Common myeloid progenitor, CD34-positive (primary cell): ENCODE data around the gene SLIT1.
A peak's percentile ranks its signal among the peaks of the same experiment; 100 is the strongest.

ENCODE experiments used
- CTCF ChIA-PET: fragments of 350-600 bp; sonication (Branson Sonifier 250); formaldehyde crosslinking; loops from one replicate; lab custom pipeline; 2021; ENCODE audit warnings: antibody characterized with exemption; lab: Charles Lee
- POLR2A ChIA-PET: fragments of 350-600 bp; sonication (Branson Sonifier 250); formaldehyde crosslinking; loops from one replicate; lab custom pipeline; 2021; ENCODE audit warnings: antibody characterized with exemption; lab: Charles Lee
- DNase-seq, 3 donors: peaks; one replicate each; pipeline versions ENCODE4 v3.0.0 to v3.0.0-alpha.2; 2013
- H3K27ac ChIP-seq, 2 experiments: 1 replicate in 1 of 2; 2 replicates in 1 of 2; pipeline ENCODE4 v1.7.0; 2013; ENCODE audit warnings: inconsistent platforms in 2 of 2, low read length in 2 of 2, mild to moderate bottlenecking in 2 of 2, low read depth in 1 of 2, moderate library complexity in 1 of 2; ENCODE audit not compliant: severe bottlenecking in 2 of 2, insufficient read depth in 1 of 2, poor library complexity in 1 of 2
- H3K27me3 ChIP-seq, 5 experiments: replicated peaks in 2 of 5; 1 replicate in 3 of 5; 2 replicates in 2 of 5; pipeline versions ENCODE4 v1.6.1 to v1.7.0; 2013; ENCODE audit warnings: low read length in 4 of 5, mild to moderate bottlenecking in 2 of 5, moderate library complexity in 2 of 5, inconsistent platforms in 1 of 5; ENCODE audit not compliant: insufficient read depth in 5 of 5, control insufficient read depth in 4 of 5
- H3K36me3 ChIP-seq, 4 experiments: 1 replicate in 2 of 4; 2 replicates in 2 of 4; pipeline versions ENCODE4 v1.6.1 to v1.7.0; 2013; ENCODE audit warnings: low read length in 3 of 4, control low read depth in 1 of 4, mild to moderate bottlenecking in 1 of 4; ENCODE audit not compliant: control insufficient read depth in 4 of 4, insufficient read depth in 4 of 4
- H3K4me1 ChIP-seq, 4 experiments: 1 replicate in 3 of 4; 2 replicates in 1 of 4; pipeline versions ENCODE4 v1.6.1 to v1.7.1; 2013; ENCODE audit warnings: low read length in 3 of 4, mild to moderate bottlenecking in 3 of 4, control low read depth in 1 of 4, inconsistent platforms in 1 of 4, moderate library complexity in 1 of 4; ENCODE audit not compliant: control insufficient read depth in 4 of 4, insufficient read depth in 4 of 4; ENCODE audit errors: control extremely low read depth in 1 of 4
- H3K4me3 ChIP-seq, 7 experiments: 1 replicate in 4 of 7; 2 replicates in 3 of 7; pipeline versions ENCODE4 v1.5.1 to v1.7.0; 2013; ENCODE audit warnings: mild to moderate bottlenecking in 7 of 7, low read length in 6 of 7, moderate library complexity in 6 of 7, inconsistent platforms in 2 of 7, low read depth in 2 of 7, control low read depth in 1 of 7; ENCODE audit not compliant: insufficient read depth in 4 of 7, control insufficient read depth in 1 of 7; ENCODE audit errors: extremely low read depth in 1 of 7
- H3K9me3 ChIP-seq, 5 experiments: 1 replicate in 4 of 5; 2 replicates in 1 of 5; pipeline versions ENCODE4 v1.6.1 to v1.7.1; 2013; ENCODE audit warnings: low read length in 4 of 5, mild to moderate bottlenecking in 2 of 5, inconsistent platforms in 1 of 5, low read depth in 1 of 5, moderate library complexity in 1 of 5; ENCODE audit not compliant: control insufficient read depth in 4 of 5, insufficient read depth in 2 of 5; ENCODE audit errors: control extremely low read depth in 1 of 5
- WGBS: methylation state at CpG from one replicate; pipeline ENCODE4 v1.1.5; 2013; ENCODE audit not compliant: insufficient coverage; 5-methylcytosine and 5-hydroxymethylcytosine counted together

The SLIT1 gene

GRCh38 chr10:97149079-97149531 is 36.7 kb downstream of the SLIT1 start:
- H3K4me3 ChIP-seq: no peak overlapping the region
- H3K9me3 ChIP-seq: no peaks in the 10 kb centered on the region
- CTCF ChIA-PET: interaction anchor here (1.0 to 1.1 kb wide), 2 partner anchors 61 to 76 kb away, joined by 3 read pairs; no protein-coding TSS in a partner anchor
- DNase-seq: no peak
- no peaks in the 10 kb centered on the region for H3K4me1 ChIP-seq
- peaks cover 0 to 18% (median 0%) of the 10 kb centered on the region in 5 experiments for H3K27me3 ChIP-seq
- H3K36me3 ChIP-seq: no peaks in the 10 kb centered on the region
- WGBS: 97% methylated on average over 13 of the region's 16 CpGs
- POLR2A ChIA-PET: no interaction called here
- no peak overlapping the region for H3K27ac ChIP-seq

GRCh38 chr10:97144297-97144696 is 41.5 kb downstream of the SLIT1 start:
- Histone ChIP-seq H3K27me3 (peaks cover 0 to 25% (median 0%) of the 10 kb centered on the region in 5 experiments), H3K4me1 (peaks cover 0 to 18% (median 12%) of the 10 kb centered on the region in 4 experiments), H3K27ac (no peak overlapping the region), H3K36me3 (no peaks in the 10 kb centered on the region), H3K9me3 (no peaks in the 10 kb centered on the region), H3K4me3 (no peak overlapping the region)
- 100% methylated on average over 2 of the region's 2 CpGs for WGBS
- ChIA-PET POLR2A (no interaction called here), CTCF (no interaction called here)
- DNase-seq: no peak

DNA sequence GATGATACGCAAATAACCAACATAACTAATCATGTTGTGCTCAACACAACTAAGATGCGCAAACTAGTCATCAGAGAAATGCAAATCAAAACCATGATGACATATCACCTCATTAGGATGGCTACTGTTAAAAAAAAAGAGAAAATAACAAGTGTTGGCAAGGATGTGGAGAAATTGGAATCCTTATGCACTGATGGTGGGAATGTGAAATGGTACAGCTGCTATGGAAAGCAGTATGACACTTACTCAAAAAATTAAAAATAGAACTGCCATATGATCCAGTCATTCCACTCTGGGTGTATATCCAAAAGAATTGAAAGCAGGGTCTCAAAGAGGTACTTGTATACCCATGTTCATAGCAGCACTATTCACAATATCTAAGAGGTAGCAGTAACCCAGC is 42.9 kb downstream of the SLIT1 start:
- Histone ChIP-seq H3K4me3 (no peak overlapping the region), H3K27ac (no peak overlapping the region), H3K9me3 (no peaks in the 10 kb centered on the region), H3K27me3 (peaks cover 0 to 25% (median 0%) of the 10 kb centered on the region in 5 experiments), H3K4me1 (peaks cover 0 to 18% (median 12%) of the 10 kb centered on the region in 4 experiments), H3K36me3 (no peaks in the 10 kb centered on the region)
- CTCF ChIA-PET: no interaction called here
- no peak for DNase-seq
- WGBS: no CpG with 5 or more reads among the region's 2 CpGs
- POLR2A ChIA-PET: no interaction called here

- peaks cover 0 to 23% (median 0%) of the 10 kb centered on the region in 5 experiments for H3K27me3 ChIP-seq
- peak in 2 of 3 donors; percentile 48 to 53 for DNase-seq
- no peak overlapping the region for H3K4me3 ChIP-seq
- ChIA-PET CTCF (no interaction called here), POLR2A (no interaction called here)
- no peak overlapping the region for H3K27ac ChIP-seq
- H3K9me3 ChIP-seq: no peaks in the 10 kb centered on the region
- 87% methylated on average over 16 of the region's 23 CpGs for WGBS
- no peaks in the 10 kb centered on the region for H3K36me3 ChIP-seq
- peaks cover 0 to 18% (median 12%) of the 10 kb centered on the region in 4 experiments for H3K4me1 ChIP-seq
These were observed 44.6 kb downstream of the SLIT1 start for GRCh38 chr10:97140902-97141745.

GRCh38 chr10:97140049-97140846 is 45.5 kb downstream of the SLIT1 start:
- 40% methylated on average over 16 of the region's 23 CpGs for WGBS

GRCh38 chr10:97139651-97140048 is 46.1 kb downstream of the SLIT1 start:
- Histone ChIP-seq H3K27ac (no peak overlapping the region), H3K9me3 (no peaks in the 10 kb centered on the region), H3K4me3 (no peak overlapping the region), H3K27me3 (peaks cover 0 to 23% (median 0%) of the 10 kb centered on the region in 5 experiments), H3K4me1 (peaks cover 0 to 18% (median 12%) of the 10 kb centered on the region in 4 experiments), H3K36me3 (no peaks in the 10 kb centered on the region)
- DNase-seq: no peak
- ChIA-PET CTCF (interaction anchor here (0.8 to 0.9 kb wide), 2 partner anchors 11 to 71 kb away, joined by 3 read pairs; no protein-coding TSS in a partner anchor), POLR2A (no interaction called here)
- 92% methylated on average over 6 of the region's 6 CpGs for WGBS

More at GRCh38 chr10:97140049-97140846, 45.5 kb downstream of the SLIT1 start:
- no peak overlapping the region for H3K4me3 ChIP-seq
- H3K36me3 ChIP-seq: no peaks in the 10 kb centered on the region
- POLR2A ChIA-PET: no interaction called here
- H3K27ac ChIP-seq: no peak overlapping the region
- CTCF ChIA-PET: interaction anchor here (0.8 to 0.9 kb wide), 2 partner anchors 11 to 70 kb away, joined by 3 read pairs; no protein-coding TSS in a partner anchor
- H3K27me3 ChIP-seq: peaks cover 0 to 23% (median 0%) of the 10 kb centered on the region in 5 experiments
- peak; percentile 12 to 57 (median 46) for DNase-seq
- H3K9me3 ChIP-seq: no peaks in the 10 kb centered on the region
- peaks cover 0 to 18% (median 12%) of the 10 kb centered on the region in 4 experiments for H3K4me1 ChIP-seq
